Thyroid gland (tissue), 4 donors: ENCODE data around the gene NPAS4. TPM values are rescaled to one million over a fixed set of nuclear protein-coding genes. Genes with fewer than 3 reads are reported as not detected.

ENCODE experiments used
- DNase-seq, 2 donors: peaks; one replicate each; pipeline ENCODE4 v3.0.0-alpha.2; 2019
- H3K27ac ChIP-seq, 3 donors: fragments of 200-600 bp; sonication (generic); 1 replicate in 2 of 3; 2 replicates in 1 of 3; pipeline ENCODE4 v1.5.1; 2016 to 2019; ENCODE audit warnings: mild to moderate bottlenecking in 1 of 3, moderate library complexity in 1 of 3
- H3K27me3 ChIP-seq: fragments of 200-600 bp; sonication (generic); one replicate; pipeline ENCODE4 v1.5.1; 2019
- H3K36me3 ChIP-seq, 2 donors: fragments of 200-600 bp; sonication (generic); one replicate each; pipeline ENCODE4 v1.5.1; 2016 to 2019
- H3K4me1 ChIP-seq, 2 donors: fragments of 200-600 bp; sonication (generic); one replicate each; pipeline ENCODE4 v1.5.1; 2017 to 2019
- H3K4me3 ChIP-seq, 3 donors: fragments of 200-600 bp; sonication (generic); replicated peaks in 1 of 3; 1 replicate in 2 of 3; 2 replicates in 1 of 3; pipeline ENCODE4 v1.5.1; 2016; ENCODE audit warnings: mild to moderate bottlenecking in 1 of 3
- H3K9me3 ChIP-seq: fragments of 200-600 bp; sonication (generic); one replicate; pipeline ENCODE4 v1.5.1; 2017
- POLR2A ChIP-seq, 2 donors: fragments of 450-650 bp; IDR thresholded peaks; one replicate each; pipeline ENCODE4 v1.6.1; 2017; ENCODE audit warnings: antibody characterized with exemption in 2 of 2, mild to moderate bottlenecking in 2 of 2, moderate library complexity in 1 of 2
- WGBS, 2 donors: methylation state at CpG; one replicate each; pipeline ENCODE4 v1.1.5; 2017; 5-methylcytosine and 5-hydroxymethylcytosine counted together
- intact Hi-C: fragments of 100-400 bp; cut with DNase I; formaldehyde crosslinking; loops from one replicate; pipeline ENCODE4 v1.15.1; 2023
- small RNA-seq: library from RNA; depleted of rRNA; stranded (forward); fragments of <200 nt; gene quantifications from one replicate; pipeline ENCODE3, GENCODE V24; 2016
- total RNA-seq, 4 donors: library from RNA; depleted of rRNA; stranded (reverse); fragments of >200 nt; gene quantifications; one replicate each; pipeline ENCODE4 v1.2.3, GENCODE V29; 2016
- TF ChIP-seq, protein P1 (sequence below), 6 experiments: fragments of 200-600 bp in 3 of 6; fragments of 450-650 bp in 3 of 6; sonication (generic) in 3 of 6; IDR thresholded peaks; one replicate each; pipeline ENCODE4 v1.5.1; 2016 to 2019; ENCODE audit warnings: antibody characterized with exemption in 6 of 6, mild to moderate bottlenecking in 2 of 6, inconsistent platforms in 1 of 6, moderate library complexity in 1 of 6

NPAS4 gene
- total RNA-seq, 4 donors from 2014 or later = not detected

DNA sequence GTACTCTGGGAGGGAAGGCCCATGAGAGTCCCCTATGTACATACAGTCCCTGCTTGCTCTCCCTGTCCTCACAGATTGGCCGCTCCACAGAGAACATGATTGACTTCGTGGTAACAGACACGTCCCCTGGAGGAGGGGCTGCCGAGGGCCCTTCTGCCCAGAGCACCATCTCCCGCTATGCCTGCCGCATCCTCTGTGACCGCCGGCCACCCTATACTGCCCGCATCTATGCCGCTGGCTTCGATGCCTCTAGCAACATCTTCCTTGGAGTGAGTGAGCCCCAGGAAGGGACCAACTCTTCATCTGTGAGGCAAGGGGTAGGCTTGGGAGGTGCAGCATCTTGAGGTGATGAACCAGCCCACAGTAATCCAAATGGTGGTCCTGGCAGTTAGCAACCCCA is 52.3 kb downstream of the NPAS4 start:
- 93 to 96% methylated on average over 11 of the region's 11 CpGs for WGBS, 2 donors
- no peaks in the 10 kb centered on the region for H3K4me1 ChIP-seq
- TF ChIP-seq, protein P1, sequence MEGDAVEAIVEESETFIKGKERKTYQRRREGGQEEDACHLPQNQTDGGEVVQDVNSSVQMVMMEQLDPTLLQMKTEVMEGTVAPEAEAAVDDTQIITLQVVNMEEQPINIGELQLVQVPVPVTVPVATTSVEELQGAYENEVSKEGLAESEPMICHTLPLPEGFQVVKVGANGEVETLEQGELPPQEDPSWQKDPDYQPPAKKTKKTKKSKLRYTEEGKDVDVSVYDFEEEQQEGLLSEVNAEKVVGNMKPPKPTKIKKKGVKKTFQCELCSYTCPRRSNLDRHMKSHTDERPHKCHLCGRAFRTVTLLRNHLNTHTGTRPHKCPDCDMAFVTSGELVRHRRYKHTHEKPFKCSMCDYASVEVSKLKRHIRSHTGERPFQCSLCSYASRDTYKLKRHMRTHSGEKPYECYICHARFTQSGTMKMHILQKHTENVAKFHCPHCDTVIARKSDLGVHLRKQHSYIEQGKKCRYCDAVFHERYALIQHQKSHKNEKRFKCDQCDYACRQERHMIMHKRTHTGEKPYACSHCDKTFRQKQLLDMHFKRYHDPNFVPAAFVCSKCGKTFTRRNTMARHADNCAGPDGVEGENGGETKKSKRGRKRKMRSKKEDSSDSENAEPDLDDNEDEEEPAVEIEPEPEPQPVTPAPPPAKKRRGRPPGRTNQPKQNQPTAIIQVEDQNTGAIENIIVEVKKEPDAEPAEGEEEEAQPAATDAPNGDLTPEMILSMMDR (IDR thresholded peaks at IDR 0.05) = no peak
- no peak for TF ChIP-seq POLR2A (IDR thresholded peaks at IDR 0.05)
- intact Hi-C loops = no loop called here
- peaks cover 0 to 12% of the 10 kb centered on the region in 2 donors for H3K36me3 ChIP-seq
- no peak overlapping the region for H3K27ac ChIP-seq
- no peaks in the 10 kb centered on the region for H3K9me3 ChIP-seq
- no peak overlapping the region for H3K4me3 ChIP-seq
- H3K27me3 ChIP-seq = no peaks in the 10 kb centered on the region
- no peak for DNase-seq

DNA sequence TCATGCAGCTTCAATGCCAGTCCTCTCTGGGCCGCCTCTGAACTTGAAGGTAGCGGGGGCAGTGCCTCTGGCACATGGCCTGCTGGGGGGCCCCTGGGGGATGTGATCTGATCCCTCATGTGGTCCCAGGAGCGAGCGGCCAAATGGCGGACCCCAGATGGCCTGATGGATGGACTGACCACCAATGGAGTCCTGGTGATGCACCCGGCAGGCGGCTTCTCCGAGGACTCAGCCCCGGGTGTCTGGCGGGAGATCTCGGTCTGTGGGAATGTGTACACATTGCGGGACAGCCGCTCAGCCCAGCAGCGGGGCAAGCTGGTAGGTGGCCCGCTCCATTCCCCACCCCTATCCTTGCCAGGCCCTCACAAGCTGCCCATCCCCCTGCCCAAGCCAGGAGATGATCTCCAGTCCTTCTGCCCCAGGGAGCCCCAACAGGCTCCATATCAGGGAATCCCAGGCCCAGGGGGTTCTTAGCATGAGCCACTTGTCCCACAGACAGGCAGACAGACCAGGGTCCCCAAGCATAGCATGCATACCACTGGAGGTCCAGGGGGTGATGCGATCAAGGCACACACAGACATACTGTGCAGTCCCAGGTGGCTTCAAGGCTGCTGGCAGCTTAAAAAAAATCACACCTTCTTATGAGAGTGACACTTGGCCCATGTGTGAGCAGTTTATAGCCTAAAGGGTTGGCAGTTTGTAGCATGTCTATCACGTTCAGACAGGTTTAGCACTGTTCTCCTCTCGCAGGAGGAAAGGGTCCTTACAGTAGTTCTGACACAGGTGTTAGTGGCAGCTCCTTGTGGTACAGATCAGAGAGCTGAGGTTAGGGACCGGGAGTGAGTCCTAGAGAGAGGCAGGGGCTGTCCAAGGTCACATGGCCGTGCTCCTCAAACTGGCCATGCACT is 53.0 kb downstream of the NPAS4 start:
- DNase-seq = no peak
- Histone ChIP-seq H3K27ac (no peak overlapping the region), H3K36me3 (peaks cover 0 to 12% of the 10 kb centered on the region in 2 donors), H3K9me3 (no peaks in the 10 kb centered on the region), H3K4me3 (no peak overlapping the region), H3K4me1 (peaks cover 0 to 4% of the 10 kb centered on the region in 2 donors), H3K27me3 (no peaks in the 10 kb centered on the region)
- WGBS, 2 donors = 86 to 91% methylated on average over 7 to 17 of the region's 20 CpGs
- intact Hi-C loops = no loop called here
- TF ChIP-seq, protein P1 (IDR thresholded peaks at IDR 0.05) = no peak
- no peak for TF ChIP-seq POLR2A (IDR thresholded peaks at IDR 0.05)

DNA sequence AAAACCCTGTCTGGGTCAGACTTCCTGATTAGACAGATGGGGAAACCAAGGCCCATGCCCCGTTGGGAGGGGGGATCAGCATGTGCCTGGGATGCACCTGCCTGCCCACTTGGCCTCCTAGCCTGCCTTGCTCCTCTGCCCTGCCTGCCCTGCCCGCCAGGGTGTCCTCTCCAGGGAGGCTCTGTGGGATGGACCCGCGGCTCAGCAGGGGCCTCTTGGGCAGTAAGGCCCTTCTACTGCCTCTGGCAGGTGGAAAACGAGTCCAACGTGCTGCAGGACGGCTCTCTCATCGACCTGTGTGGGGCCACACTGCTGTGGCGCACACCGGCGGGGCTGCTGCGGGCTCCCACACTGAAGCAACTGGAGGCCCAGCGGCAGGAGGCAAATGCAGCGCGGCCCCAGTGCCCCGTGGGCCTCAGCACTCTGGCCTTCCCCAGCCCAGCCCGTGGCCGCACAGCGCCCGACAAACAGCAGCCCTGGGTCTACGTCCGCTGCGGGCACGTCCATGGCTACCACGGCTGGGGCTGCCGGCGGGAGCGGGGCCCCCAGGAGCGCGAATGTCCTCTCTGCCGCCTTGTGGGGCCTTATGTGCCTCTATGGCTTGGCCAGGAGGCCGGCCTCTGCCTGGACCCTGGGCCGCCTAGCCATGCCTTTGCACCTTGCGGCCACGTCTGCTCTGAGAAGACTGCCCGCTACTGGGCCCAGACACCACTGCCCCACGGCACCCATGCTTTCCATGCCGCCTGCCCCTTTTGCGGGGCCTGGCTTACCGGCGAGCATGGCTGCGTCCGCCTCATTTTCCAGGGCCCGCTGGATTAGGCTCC is 54.7 kb downstream of the NPAS4 start:
- H3K27me3 ChIP-seq = no peaks in the 10 kb centered on the region
- no peak for DNase-seq
- H3K4me1 ChIP-seq = peaks cover 5 to 11% of the 10 kb centered on the region in 2 donors
- H3K36me3 ChIP-seq = peaks cover 0 to 12% of the 10 kb centered on the region in 2 donors
- no peak overlapping the region for H3K4me3 ChIP-seq
- no peaks in the 10 kb centered on the region for H3K9me3 ChIP-seq
- 92 to 100% methylated on average over 1 to 14 of the region's 44 CpGs for WGBS, 2 donors
- TF ChIP-seq, protein P1 (IDR thresholded peaks at IDR 0.05) = no peak
- TF ChIP-seq POLR2A (IDR thresholded peaks at IDR 0.05) = no peak
- no peak overlapping the region for H3K27ac ChIP-seq
- intact Hi-C loops = no loop called here

Small RNAs within 50 kb of the gene (small RNA-seq; reads per million reads assigned to genes)
- gene RF00017 (not detected), gene RF00416 (not detected), gene RNU1-84P (not detected)

Other genes starting within 250 kb of the NPAS4 start
- gene KLC2, start 163.3 kb upstream of the NPAS4 start, total RNA-seq = 10 to 100 TPM; 13.0 to 26.0 (median 15.9) TPM
- gene RAB1B, start 152.4 kb upstream of the NPAS4 start, total RNA-seq = 100 to 1,000 TPM; 122 to 166 (median 130) TPM
- not detected for gene CNIH2, start 142.9 kb upstream of the NPAS4 start, total RNA-seq
- gene YIF1A, start 131.9 kb upstream of the NPAS4 start, total RNA-seq = 100 to 1,000 TPM in 3 of 4 donors, 10 to 100 TPM in 1; 77.7 to 168 (median 118) TPM
- gene TMEM151A, start 129.1 kb upstream of the NPAS4 start, total RNA-seq = 1 to 10 TPM in 1 of 4 donors, under 1 TPM in 2, not detected in 1; 0.20 to 1.1 (median 0.22) TPM
- gene CD248, start 104.0 kb upstream of the NPAS4 start, total RNA-seq = 10 to 100 TPM in 1 of 4 donors, 1 to 10 TPM in 3; 4.6 to 24.8 (median 6.6) TPM
- gene RIN1, start 84.6 kb upstream of the NPAS4 start, total RNA-seq = 1 to 10 TPM; 1.3 to 7.9 (median 2.2) TPM
- gene BRMS1, start 75.9 kb upstream of the NPAS4 start, total RNA-seq = 10 to 100 TPM; 41.4 to 64.4 (median 53.8) TPM
- 10 to 100 TPM; 41.1 to 67.2 (median 49.5) TPM for gene B4GAT1, start 73.4 kb upstream of the NPAS4 start, total RNA-seq
- 10 to 100 TPM in 2 of 4 donors, 1 to 10 TPM in 2; 5.0 to 11.4 (median 8.3) TPM for gene SLC29A2, start 49.3 kb upstream of the NPAS4 start, total RNA-seq
- gene MRPL11, start 17.8 kb downstream of the NPAS4 start, total RNA-seq = 10 to 100 TPM; 35.5 to 58.3 (median 39.7) TPM
- 10 to 100 TPM; 11.4 to 21.8 (median 14.7) TPM for gene PELI3, start 45.9 kb downstream of the NPAS4 start, total RNA-seq
- gene DPP3, start 59.4 kb downstream of the NPAS4 start, total RNA-seq = 10 to 100 TPM; 10.9 to 38.7 (median 35.8) TPM
- 100 to 1,000 TPM in 3 of 4 donors, 10 to 100 TPM in 1; 83.2 to 200 (median 165) TPM for gene BBS1, start 89.6 kb downstream of the NPAS4 start, total RNA-seq
- gene ZDHHC24, start 125.0 kb downstream of the NPAS4 start, total RNA-seq = 10 to 100 TPM; 20.3 to 25.9 (median 22.3) TPM
- gene ACTN3, start 125.9 kb downstream of the NPAS4 start, total RNA-seq = under 1 TPM in 1 of 4 donors, not detected in 3; 0.27 TPM
- gene CTSF, start 147.6 kb downstream of the NPAS4 start, total RNA-seq = 10 to 100 TPM; 30.4 to 79.1 (median 64.6) TPM
- gene CCDC87, start 172.0 kb downstream of the NPAS4 start, total RNA-seq = 1 to 10 TPM in 2 of 4 donors, under 1 TPM in 2; 0.92 to 2.1 (median 1.1) TPM
- gene CCS, start 172.2 kb downstream of the NPAS4 start, total RNA-seq = 10 to 100 TPM; 22.7 to 48.5 (median 28.9) TPM
- 10 to 100 TPM; 31.8 to 76.9 (median 62.9) TPM for gene RBM14, start 195.6 kb downstream of the NPAS4 start, total RNA-seq
- gene RBM4, start 217.7 kb downstream of the NPAS4 start, total RNA-seq = 100 to 1,000 TPM; 104 to 147 (median 131) TPM